ENCODE measurements around the gene PLA1A.

PLA1A gene

DNA sequence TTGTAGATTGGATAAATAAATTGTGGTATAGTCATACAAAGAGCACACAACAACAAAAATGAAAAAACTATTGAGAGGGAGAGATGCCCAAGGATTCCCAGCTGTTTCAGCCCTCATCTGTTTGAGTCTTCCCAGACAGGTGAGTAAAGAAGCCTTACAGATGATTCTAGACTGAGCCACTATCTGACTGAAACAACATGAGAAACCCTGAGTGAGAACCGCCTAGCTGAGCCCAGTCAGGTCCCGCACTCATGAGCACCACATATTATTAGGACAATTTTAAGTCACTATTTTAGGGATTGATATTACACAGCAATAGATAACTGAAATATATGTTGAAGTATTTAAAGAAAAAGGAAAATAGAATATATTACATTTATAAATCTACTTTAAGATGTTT, 43.7 kb downstream of the PLA1A start:
- DNase-seq: no peak

DNA sequence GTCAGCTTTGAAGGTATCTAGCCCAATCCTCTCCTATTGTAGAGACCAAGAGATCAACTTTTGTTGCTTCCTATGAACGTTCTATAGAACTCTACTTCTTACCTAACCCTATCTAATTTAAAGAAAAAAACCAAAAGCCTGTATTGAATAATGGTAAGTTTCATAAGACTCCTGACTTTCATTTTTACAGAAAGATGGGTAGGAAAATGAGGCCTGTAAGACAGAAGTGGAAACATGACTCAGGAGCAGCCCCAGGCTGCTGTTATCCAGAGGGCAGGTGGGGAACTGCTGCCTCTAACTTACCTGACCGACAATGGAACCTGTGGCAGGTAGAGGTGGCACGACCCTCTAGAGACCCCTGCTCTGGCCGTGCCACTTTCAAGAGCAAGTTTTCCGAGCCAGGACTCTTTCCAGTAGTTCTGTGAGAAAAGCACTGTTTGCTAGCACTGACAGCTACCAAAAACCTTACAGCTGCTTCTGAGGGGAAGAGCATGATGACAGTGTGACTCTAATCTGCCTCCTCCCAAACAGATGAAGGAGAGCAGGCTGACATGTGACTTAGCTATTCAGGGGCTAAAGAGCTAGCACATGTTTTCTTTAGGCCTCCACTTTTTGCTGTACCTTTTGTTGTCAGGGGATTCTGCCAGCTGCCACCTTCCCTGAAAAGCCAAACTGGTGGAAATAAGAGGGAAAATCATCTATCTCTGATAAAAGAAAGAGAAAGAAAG, 45.2 kb downstream of the PLA1A start:
- DNase-seq: no peak

DNA sequence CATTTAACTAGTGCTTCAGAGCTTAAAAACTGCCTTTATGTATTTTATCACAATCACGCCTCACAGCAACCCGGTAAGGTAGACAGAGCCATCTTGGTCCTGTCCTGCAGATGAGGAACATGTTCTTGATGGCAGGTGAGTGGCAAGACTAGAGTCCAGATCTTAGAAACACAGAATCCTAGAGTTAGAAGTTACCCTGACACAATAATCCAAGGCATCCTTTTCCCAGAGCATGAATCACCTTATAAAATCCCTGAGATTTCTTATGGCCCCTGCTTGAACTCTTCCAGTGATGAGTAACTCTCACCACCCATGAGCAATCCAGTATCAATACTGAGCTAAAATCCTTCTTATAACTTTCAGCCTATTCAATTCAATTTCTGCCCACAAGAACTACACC, 45.8 kb downstream of the PLA1A start:
- DNase-seq: no peak

DNA sequence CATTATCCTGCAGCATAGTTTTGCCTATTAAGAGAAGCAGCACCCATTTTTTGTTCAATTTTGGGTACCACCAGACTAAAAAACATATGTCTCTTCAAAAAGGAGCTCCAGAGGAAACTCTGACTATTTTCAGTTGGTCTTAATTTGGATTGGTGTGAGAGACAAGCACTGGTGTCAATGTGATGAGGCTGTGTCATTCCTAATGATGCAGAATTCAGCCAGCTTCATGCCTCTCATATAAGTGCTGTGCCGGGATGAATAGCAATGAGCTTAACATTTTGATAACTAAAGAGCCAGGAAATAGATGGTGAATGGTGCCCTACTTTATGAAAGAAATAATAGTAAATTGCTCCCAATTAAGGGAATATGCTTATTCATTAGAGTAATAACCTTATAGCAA, 46.8 kb downstream of the PLA1A start:
- no peak for DNase-seq

DNA sequence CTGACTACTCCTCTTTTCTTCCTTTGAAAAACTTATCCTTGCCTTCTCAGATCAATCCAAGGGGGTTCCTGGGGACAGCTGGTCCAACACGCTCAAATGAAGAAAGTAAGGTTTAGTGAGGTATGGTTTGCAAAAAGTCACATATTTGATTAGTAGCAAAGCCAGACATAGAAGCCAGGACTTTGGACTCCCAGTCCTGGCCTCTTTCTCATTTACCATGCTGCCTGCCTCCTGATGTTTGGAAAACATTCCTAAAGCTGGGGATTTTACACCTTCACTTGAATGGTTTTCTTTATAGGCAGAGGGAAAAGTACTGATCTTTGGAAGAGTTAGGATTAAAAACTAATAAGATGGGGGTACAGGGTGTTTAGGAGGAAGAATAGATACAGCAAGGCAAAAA, 48.1 kb downstream of the PLA1A start:
- DNase-seq: no peak

DNA sequence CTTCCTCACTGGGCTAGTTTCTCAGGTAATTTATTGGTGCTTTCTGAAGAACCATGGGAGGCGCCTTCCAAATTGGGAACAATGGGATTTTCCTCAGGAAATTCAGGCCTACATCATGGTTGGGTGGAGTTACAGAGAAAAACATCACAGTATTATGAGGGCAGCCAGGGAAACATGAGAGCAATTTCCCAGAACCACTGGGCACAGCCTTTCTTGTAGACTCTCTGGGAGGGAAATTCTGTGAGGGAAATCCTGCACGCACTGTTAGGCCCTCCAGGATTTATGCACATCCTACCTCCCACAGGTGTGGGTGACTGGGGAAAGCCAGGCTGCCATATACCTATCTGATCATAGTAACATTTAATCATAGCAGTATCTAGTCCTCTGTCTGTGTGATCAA, 49.5 kb downstream of the PLA1A start:
- no peak for DNase-seq

DNA sequence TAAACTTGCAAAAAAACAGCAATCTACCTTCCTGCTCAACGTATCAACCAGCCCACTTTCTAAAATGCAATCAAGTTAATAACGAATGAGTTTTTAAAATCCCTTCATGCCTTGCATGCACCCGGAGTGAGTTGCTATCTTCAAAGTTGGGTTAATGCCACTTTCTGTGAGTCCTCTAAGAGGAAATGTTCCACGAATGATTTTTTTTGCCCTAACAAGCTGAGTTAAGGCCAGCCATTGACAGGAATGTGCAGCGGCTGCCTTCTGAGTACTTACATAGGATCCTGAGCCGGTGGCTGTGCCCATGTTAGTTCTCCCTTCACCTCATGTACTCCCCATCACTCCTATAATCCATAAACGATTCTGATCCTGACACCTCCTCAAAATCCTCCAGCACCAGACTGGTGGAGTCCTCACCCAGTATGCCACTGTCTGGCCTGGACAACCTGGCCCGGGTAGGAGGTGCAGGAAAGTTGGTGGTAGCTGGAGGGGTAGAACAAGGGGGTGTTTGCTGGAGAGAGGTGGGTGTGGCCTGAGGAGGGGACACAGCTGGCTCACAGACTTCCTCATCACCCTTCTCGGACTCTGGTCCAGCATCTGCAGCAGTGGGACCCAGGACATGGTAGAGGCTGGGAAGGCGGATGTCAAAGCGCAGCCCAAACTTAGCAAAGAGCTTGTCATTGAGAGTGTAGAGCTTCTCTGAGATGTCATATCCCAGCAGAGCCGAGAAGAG, 50.3 kb downstream of the PLA1A start:
- DNase-seq: no peak

DNA sequence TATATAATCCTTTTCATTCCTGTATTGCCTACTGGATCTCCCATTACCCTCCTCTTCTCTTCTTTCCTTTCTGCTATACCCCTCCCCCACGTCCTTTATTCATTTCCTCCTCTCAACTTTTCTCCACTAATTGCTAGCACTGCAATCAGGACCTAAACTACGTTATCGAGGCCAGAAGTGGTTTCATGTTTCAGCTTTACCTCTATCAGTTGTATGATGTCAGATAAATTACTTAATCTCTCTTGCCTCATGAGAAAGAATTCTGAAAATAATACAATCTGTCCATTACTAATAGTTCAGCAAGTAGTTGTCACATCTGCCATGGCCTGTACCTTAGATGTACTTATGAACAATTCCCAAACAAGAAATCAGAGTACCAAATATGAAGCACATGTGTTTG, 52.1 kb downstream of the PLA1A start:
- DNase-seq: no peak

DNA sequence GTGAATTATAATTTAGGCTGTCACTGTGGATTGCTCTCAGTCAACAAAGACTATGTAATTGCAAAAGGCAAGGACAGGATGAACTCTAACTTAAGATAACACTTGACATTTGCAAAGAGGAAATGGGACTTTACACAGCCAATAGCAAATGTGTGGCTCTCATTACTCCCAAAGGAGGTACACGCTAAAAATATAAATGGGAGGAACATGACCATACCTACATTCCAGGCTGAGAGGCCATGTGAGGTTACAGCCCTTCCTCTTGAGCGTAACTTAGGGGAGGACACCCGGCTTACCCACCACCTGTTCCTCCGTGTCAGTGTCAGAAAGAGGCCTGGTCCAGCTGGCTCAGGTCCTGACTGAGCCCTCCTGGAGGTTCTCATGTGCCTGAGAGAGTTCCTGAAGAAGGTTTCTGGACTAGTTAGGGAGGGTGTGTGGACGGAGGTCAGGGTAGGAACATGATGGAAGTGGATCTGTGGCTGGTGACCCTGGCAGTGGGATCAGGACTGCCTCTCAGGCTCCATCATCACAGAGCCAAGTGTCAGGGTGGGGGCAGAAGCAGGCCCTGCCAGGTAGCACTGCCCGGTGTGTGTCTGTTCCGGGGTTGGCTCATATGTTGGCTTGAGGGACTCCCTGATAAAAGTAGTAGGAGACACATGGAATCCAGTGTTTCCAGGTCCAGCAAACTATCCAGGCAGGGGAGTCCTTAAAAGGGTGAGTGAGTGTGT, 54.8 kb downstream of the PLA1A start:
- DNase-seq: no peak

DNA sequence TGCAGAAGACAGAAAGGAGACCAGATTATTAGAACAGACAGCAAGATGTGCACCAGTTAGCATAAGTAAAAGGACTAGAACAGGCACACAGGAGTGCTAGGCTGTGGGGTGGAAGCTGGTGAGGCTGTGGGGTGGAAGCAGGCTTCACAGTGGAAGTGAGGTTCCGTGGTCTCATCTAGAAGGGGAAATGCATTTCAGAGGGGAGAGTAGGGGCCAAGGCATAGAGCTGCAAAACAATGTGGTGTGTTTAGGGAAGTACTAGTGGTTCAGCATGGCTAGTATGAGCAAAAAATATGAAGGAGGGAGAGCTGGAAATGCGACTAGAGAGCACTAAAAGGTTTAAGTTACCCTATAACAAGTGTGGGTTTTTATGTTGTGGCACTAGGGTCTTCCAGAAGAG, 56.2 kb downstream of the PLA1A start:
- DNase-seq: no peak

DNA sequence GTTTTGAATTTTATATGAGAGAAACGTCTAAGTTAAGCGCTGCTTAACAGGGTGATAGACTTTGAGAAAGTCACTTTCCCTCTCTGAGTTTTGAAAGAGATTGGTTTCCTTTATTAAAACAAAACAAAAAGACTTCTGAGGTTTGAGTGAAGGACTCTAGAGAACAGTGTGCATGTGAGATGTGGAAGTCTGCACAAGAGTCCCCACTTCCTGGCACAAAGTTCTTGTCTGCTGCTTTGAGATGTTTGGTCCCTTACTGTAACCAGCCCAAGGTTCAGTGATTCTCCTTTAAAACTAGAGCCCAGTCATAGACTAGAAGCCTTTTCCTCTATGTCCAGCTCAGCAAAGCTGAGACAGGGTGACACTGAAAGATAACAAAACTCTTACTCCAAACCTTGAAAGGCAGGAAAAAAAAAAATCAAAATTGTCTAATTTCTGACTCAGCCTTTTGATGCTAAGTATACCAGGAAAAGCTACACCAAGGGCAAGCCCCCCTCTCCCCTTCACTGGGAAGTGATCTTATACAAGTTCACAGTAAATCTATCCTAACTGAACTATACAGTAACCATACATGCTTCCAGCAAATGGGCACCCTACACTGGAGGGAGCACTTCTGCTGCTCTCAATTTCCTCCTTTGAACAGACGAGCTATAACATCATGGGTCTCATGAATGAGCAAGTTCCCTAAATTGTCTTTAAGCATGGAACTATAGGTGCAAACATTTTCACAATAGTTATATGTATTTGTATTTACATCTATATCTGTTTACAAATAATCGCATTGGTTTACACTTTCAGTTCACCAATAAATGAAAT, 60.4 kb downstream of the PLA1A start:
- DNase-seq: no peak

DNA sequence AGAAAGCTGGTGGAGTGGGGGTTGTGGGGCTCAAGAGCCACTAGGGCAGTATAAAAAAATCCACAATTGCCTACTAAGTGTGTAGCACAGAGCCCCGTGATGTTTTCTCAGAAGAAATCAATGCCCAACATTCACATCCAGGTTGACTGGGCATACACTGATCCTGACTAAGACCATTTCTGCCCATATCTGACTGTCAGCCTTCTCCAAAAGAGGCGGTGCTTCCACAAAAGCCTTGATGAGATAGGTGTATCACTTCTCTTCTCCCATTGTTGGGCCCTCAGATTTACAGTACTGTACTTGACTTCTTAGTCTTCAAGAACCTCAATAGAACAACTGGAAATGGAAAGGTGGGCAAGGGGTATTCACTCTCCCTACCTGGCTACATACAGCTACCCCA, 61.3 kb downstream of the PLA1A start:
- DNase-seq: no peak

DNA sequence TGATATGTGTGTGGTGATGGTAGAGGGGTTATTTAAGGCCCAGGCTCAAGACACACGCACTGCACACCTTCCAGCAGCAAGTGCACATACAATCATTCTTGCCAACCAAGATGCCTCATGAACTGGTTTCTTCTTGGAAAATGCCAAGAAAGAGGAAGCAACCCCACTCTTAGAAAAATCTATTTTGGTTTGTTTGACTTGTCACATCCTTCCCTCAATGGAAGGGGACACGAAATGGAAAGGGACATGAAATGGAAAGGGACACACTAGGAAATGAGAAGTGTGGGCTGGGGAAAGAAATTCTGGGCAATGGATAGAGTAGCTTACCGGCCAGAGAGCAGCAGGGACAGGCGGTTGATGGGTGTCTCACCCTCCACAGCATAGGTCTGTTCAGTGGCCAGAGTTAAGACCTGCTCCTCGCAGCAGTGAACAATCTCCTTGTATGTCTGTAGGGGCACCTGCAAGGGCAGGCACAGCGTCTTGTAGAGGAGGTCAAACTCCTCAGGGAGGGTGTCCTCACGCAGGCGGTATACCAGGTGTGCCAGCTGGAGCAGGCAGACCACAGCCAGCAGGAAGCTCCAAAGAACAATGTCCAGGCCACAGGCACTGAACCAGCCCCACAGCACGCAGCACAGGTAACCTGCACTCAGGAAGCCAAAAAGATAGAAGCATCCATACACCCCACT, 62.1 kb downstream of the PLA1A start:
- no peak for DNase-seq

DNA sequence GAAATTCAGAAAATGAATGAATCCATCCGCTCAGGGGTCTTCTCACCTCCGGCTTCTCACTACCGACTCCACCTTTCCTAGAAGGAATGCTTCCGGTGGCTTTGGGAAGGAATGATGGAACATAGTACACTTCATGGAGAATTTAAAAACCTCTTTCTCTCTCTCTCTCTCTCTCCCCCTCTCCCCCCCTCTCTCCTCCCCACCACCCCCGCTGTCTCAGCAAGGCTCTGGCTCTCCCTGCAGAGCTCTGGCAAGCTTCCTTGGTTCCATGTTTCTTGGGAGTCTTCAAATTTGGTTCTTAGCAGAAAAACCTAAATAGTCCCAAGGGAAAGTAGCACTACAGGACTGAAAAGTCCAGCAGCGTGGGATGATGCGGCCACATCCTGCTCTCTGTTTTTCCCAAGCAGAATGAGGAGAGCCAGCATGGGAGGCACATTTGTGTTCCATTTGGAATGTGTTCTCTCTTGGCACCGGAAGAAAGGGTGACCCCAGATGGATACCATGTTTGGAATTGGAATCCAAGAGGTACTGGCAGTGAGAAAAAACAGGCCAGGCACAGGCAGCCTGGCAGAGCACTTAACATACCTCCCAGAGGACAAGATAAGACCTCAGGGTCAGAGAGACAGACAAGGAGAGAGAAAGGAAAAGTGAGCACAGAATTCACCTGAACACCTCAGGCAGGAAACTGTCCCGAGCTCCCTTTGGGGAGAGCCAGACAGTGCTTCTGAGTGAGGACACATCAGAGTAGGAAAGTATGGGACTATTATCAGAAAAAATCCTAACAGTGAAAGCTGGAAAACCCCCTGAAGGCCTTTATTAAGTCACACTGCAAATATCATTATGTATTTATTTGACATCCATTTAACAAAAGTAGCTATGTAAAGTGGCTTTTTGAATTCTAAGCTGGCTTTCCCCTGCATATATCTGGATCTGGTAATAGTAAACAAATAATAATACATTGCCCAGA, 63.1 kb downstream of the PLA1A start, which contains the start of gene POPDC2:
Gene POPDC2 (minus strand): TSS at position 116 of the 967 bp plus-strand sequence. CDS start 166 bp downstream, outside the sequence.
- no peak for DNase-seq

DNA sequence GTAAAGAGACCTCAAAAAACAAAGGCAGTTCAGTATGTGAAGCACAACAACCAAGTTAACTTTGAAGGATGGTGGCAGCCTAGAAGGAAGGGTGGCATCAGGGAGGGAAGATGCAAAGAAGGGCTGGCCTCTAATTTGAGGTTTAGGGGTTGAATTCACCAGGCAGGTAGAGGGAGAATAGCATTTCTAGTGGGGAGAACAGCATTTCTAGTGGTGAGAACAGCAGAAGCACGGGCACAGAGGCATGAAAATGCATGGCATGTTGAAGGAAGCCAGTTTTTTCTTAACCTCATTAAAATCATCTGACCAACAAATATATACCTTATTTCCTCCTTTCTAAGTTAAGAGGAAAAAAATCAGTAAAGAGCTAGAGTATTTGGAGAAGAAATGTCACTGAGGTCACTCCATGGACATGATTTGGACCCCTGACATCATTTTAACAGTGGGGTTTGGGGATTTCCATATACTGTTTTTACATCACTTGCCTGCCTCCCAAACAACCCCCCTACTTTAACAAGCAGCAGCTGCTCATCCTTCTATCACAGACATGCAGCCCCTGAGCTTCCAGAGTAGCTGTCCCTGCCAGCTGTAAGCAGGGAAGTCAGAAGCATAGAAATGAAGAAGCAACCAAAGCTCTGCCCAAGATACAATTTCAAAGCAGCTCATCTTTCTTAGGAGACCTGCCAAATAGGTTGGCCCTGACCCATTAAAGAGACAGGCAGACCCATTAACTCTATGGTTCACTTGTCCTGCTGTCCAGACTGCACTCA, 65.1 kb downstream of the PLA1A start:
- DNase-seq: no peak

DNA sequence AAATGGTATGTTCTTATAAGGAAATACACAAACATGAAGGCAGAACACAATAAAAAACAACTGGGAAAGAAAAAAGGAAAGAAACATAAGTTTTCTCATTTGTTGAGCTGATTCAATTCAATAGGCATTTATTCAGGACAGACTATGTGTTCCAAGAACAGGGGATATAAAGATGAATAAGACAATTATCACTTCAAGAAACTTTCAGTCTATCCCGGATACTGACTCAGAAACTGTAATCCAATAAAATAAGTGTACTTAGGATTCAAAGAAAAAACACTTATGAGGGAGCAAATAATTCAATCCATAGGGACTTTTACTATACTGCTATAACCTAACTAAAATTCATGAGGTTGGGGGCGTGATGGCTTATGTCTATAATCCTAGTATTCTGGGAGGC, 66.2 kb downstream of the PLA1A start:
- DNase-seq: no peak

DNA sequence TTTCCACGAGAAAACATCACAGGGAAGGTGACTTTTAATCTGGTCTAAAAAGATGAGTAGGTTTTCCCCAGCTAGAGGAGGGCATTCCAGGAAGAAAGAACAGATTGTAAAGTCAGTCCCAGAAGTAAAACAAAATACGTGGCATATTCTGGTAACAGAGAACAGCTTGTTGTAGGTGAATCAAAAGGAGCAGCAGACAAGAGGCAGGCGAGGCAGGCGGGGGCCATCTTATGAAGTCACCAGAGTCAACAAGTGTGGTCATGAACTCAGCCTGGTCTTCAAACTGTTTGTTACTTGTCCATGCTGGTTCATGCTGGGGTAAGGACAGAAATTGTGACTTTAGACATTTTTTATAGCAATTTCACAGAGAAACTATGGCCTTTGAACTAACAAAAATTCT, 66.7 kb downstream of the PLA1A start:
- DNase-seq: no peak

DNA sequence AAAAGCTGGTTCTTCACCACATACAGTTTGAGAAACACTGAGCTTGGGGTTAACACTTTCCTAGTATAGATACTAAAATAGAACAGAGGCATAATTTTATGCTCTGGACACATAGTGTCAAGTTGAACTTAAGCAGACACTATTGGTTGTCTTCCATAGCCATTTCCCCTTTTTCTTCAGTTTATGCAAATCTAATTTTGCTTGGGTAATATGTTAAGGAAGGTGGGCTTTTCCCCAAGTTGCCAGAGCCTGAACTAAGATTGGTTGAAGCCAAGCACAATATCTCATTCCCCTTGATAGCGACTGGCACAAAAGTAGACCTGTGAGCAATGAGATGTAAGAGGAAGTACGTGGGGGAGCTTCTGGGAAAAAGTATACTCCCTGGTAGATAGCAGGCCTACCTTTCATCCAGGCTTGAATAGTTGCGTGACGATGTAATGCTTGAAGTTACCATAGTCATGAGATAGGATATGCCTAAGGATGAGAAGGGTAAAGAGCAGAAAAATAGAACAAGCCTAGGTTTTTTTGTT, 67.2 kb downstream of the PLA1A start:
- DNase-seq: no peak

DNA sequence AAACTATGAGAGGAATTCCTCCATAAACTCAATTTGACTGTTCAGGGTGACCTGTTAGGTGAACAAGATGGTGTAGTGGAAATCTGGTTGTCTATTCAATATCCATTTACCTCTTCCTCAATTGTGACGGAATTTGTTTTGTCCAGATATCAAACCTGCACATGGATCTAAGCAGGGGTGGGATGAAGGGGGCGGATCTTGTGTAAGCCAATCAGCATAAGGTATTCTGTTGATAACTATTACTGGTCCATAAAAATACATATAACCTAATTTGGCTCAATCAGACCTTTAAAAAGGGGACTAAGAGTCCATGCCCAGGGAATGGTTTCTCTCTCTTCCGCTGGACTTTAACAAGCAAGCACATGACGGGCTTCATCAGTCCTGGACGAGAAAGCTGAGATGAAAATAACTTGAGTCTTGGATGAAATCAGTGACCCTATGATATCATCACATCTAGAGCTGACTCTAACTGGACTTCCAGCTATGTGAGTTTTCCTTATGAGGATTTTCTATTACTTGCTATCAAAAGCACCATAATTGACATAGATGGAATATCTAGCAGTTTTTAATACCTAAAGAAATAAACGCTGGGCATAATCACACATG, 68.4 kb downstream of the PLA1A start:
- no peak for DNase-seq
